K562 (cell line): Measurements from ENCODE around the gene HJV. TPM values are rescaled to one million over a fixed set of nuclear protein-coding genes. Genes with fewer than 3 reads are reported as not detected.

Experiments used
- CHD4 ChIP-seq: fragments of 200-600 bp; sonication (generic); IDR thresholded peaks from 3 replicates; pipeline ENCODE4 v1.6.1; 2012; ENCODE audit warnings: low read depth, mild to moderate bottlenecking, mixed read lengths, low read length, inconsistent platforms; ENCODE audit not compliant: insufficient read depth, insufficient replicate concordance, poor library complexity, severe bottlenecking
- CREM ChIP-seq: IDR thresholded peaks from 2 replicates; pipeline ENCODE4 v1.6.1; 2014; ENCODE audit warnings: antibody characterized with exemption, low read depth
- ETV5 ChIP-seq: sonication (generic); formaldehyde crosslinking; IDR thresholded peaks from 2 replicates; pipeline ENCODE4 v1.4.0; 2020; ENCODE audit warnings: low read depth, mild to moderate bottlenecking, missing genetic modification reagents
- ILK ChIP-seq: fragments of 450-650 bp; IDR thresholded peaks from 2 replicates; pipeline ENCODE4 v1.6.1; 2016; ENCODE audit warnings: missing genetic modification characterization, low read depth, mild to moderate bottlenecking, missing compliant biosample characterization, moderate library complexity, borderline replicate concordance
- KDM5B ChIP-seq: fragments of 200-600 bp; sonication (generic); IDR thresholded peaks from 2 replicates; pipeline ENCODE4 v1.6.1; 2012; ENCODE audit warnings: low read depth, mild to moderate bottlenecking, moderate library complexity, low read length, control low read depth, inconsistent platforms; ENCODE audit not compliant: insufficient replicate concordance
- MYNN ChIP-seq, 2 experiments: sonication (generic); formaldehyde crosslinking in 1 of 2; IDR thresholded peaks; 2 replicates each; pipeline versions ENCODE4 v1.5.0 to v1.6.1; 2016 to 2020; ENCODE audit warnings: antibody characterized with exemption in 1 of 2, missing genetic modification reagents in 1 of 2
- TCF7L2 ChIP-seq: fragments of 150-350 bp; IDR thresholded peaks from 2 replicates; pipeline ENCODE4 v1.6.1; 2016; ENCODE audit warnings: low read depth, mild to moderate bottlenecking, low read length, moderate library complexity
- XRCC3 ChIP-seq: fragments of 450-650 bp; IDR thresholded peaks from 2 replicates; pipeline ENCODE4 v1.6.1; 2017; ENCODE audit warnings: mild to moderate bottlenecking, moderate library complexity
- ZNF146 ChIP-seq: IDR thresholded peaks from one replicate; pipeline ENCODE4 v1.6.1; 2018; ENCODE audit warnings: missing compliant biosample characterization; ENCODE audit not compliant: unreplicated experiment
- ZNF197 ChIP-seq: fragments of 200-800 bp; sonication (Bioruptor generic); IDR thresholded peaks from 2 replicates; pipeline ENCODE4 v1.6.1; 2016; ENCODE audit warnings: low read depth, missing genetic modification characterization, missing compliant biosample characterization
- ZNF324 ChIP-seq: fragments of 250-450 bp; sonication (Bioruptor Pico); IDR thresholded peaks from 2 replicates; pipeline ENCODE4 v1.4.0; 2020; ENCODE audit warnings: mild to moderate bottlenecking
- polyA plus RNA-seq, 8 experiments: library from polyadenylated mRNA; depleted of rRNA in 4 of 8; stranded (reverse) in 5 of 8; unstranded in 3 of 8; fragments of >200 nt; fragmentation: Nextera tagmentation in 2 of 8; fragmentation: Illumina TruSeq in 1 of 8; extraction: Ambion mirVana in 2 of 8; extraction: Trizol in 1 of 8; gene quantifications; 2 replicates each; pipeline versions ENCODE4 v1.2.1 to v1.2.3, GENCODE V29; 2011 to 2014; ENCODE audit warnings: inconsistent platforms in 1 of 8, missing spikeins in 1 of 8
- total RNA-seq, 7 experiments: library from RNA; depleted of rRNA in 6 of 7; stranded (reverse); fragments of >200 nt in 6 of 7; fragmentation: Illumina TruSeq in 2 of 7; extraction: Trizol in 2 of 7; gene quantifications; 2 replicates each; pipeline versions ENCODE4 v1.2.1 to v1.2.3, GENCODE V29; 2011 to 2021; ENCODE audit warnings: low replicate concordance in 1 of 7
- TF ChIP-seq, protein P1 (sequence below): fragments of 250-450 bp; sonication (Bioruptor Pico); IDR thresholded peaks from 2 replicates; pipeline ENCODE4 v1.8.0; 2021; ENCODE audit warnings: borderline replicate concordance, mild to moderate bottlenecking, moderate library complexity; ENCODE audit not compliant: poor library complexity, severe bottlenecking
- TF ChIP-seq, protein P2 (sequence below): fragments of 450-650 bp; IDR thresholded peaks from 2 replicates; pipeline ENCODE4 v1.6.1; 2016; ENCODE audit warnings: mild to moderate bottlenecking, moderate library complexity

HJV gene
- total and polyA plus RNA-seq, 9 of the 15 experiments (the other 6 are each of a cell fraction or from before 2014, with no cell fraction given), result 1.0 to 6.6 (median 2.4) TPM

- TF ChIP-seq ZNF324, result no peak
- TF ChIP-seq ZNF197 (CRISPR knock-in tag), result no peak
- TF ChIP-seq XRCC3, result no peak
- no peak for TF ChIP-seq MYNN (IDR thresholded peaks at IDR 0.05)
- no peak for TF ChIP-seq MYNN (CRISPR knock-in tag; IDR thresholded peaks at IDR 0.05)
- TF ChIP-seq ZNF146 (CRISPR knock-in tag), result no peak
- TF ChIP-seq, protein P1, sequence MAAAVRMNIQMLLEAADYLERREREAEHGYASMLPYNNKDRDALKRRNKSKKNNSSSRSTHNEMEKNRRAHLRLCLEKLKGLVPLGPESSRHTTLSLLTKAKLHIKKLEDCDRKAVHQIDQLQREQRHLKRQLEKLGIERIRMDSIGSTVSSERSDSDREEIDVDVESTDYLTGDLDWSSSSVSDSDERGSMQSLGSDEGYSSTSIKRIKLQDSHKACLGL (CRISPR knock-in tag), result no peak
- no peak for TF ChIP-seq KDM5B
- TF ChIP-seq, protein P2, sequence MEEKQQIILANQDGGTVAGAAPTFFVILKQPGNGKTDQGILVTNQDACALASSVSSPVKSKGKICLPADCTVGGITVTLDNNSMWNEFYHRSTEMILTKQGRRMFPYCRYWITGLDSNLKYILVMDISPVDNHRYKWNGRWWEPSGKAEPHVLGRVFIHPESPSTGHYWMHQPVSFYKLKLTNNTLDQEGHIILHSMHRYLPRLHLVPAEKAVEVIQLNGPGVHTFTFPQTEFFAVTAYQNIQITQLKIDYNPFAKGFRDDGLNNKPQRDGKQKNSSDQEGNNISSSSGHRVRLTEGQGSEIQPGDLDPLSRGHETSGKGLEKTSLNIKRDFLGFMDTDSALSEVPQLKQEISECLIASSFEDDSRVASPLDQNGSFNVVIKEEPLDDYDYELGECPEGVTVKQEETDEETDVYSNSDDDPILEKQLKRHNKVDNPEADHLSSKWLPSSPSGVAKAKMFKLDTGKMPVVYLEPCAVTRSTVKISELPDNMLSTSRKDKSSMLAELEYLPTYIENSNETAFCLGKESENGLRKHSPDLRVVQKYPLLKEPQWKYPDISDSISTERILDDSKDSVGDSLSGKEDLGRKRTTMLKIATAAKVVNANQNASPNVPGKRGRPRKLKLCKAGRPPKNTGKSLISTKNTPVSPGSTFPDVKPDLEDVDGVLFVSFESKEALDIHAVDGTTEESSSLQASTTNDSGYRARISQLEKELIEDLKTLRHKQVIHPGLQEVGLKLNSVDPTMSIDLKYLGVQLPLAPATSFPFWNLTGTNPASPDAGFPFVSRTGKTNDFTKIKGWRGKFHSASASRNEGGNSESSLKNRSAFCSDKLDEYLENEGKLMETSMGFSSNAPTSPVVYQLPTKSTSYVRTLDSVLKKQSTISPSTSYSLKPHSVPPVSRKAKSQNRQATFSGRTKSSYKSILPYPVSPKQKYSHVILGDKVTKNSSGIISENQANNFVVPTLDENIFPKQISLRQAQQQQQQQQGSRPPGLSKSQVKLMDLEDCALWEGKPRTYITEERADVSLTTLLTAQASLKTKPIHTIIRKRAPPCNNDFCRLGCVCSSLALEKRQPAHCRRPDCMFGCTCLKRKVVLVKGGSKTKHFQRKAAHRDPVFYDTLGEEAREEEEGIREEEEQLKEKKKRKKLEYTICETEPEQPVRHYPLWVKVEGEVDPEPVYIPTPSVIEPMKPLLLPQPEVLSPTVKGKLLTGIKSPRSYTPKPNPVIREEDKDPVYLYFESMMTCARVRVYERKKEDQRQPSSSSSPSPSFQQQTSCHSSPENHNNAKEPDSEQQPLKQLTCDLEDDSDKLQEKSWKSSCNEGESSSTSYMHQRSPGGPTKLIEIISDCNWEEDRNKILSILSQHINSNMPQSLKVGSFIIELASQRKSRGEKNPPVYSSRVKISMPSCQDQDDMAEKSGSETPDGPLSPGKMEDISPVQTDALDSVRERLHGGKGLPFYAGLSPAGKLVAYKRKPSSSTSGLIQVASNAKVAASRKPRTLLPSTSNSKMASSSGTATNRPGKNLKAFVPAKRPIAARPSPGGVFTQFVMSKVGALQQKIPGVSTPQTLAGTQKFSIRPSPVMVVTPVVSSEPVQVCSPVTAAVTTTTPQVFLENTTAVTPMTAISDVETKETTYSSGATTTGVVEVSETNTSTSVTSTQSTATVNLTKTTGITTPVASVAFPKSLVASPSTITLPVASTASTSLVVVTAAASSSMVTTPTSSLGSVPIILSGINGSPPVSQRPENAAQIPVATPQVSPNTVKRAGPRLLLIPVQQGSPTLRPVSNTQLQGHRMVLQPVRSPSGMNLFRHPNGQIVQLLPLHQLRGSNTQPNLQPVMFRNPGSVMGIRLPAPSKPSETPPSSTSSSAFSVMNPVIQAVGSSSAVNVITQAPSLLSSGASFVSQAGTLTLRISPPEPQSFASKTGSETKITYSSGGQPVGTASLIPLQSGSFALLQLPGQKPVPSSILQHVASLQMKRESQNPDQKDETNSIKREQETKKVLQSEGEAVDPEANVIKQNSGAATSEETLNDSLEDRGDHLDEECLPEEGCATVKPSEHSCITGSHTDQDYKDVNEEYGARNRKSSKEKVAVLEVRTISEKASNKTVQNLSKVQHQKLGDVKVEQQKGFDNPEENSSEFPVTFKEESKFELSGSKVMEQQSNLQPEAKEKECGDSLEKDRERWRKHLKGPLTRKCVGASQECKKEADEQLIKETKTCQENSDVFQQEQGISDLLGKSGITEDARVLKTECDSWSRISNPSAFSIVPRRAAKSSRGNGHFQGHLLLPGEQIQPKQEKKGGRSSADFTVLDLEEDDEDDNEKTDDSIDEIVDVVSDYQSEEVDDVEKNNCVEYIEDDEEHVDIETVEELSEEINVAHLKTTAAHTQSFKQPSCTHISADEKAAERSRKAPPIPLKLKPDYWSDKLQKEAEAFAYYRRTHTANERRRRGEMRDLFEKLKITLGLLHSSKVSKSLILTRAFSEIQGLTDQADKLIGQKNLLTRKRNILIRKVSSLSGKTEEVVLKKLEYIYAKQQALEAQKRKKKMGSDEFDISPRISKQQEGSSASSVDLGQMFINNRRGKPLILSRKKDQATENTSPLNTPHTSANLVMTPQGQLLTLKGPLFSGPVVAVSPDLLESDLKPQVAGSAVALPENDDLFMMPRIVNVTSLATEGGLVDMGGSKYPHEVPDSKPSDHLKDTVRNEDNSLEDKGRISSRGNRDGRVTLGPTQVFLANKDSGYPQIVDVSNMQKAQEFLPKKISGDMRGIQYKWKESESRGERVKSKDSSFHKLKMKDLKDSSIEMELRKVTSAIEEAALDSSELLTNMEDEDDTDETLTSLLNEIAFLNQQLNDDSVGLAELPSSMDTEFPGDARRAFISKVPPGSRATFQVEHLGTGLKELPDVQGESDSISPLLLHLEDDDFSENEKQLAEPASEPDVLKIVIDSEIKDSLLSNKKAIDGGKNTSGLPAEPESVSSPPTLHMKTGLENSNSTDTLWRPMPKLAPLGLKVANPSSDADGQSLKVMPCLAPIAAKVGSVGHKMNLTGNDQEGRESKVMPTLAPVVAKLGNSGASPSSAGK, result no peak
- TF ChIP-seq CREM, result 0 out of 2 replicates have a peak, but pooled peaks have one; percentile 26
- TF ChIP-seq TCF7L2, result no peak
- TF ChIP-seq CHD4, result no peak
- TF ChIP-seq ETV5, result no peak
- no peak for TF ChIP-seq ILK (tag)
These were observed 8.6 kb downstream of the HJV start (continued) for GRCh38 chr1:146012703-146013558.
